AG04450 (cell line): Measurements from ENCODE around the gene LYRM9. TPM values are rescaled to one million over a fixed set of nuclear protein-coding genes. Genes with fewer than 3 reads are reported as not detected.
A peak's percentile ranks its signal among the peaks of the same experiment; 100 is the strongest.

Experiments used
- CTCF ChIA-PET: fragments of 300-600, 350-600 bp; formaldehyde crosslinking; extraction: SDS; loops from one replicate; lab custom pipeline; 2022; ENCODE audit warnings: antibody characterized with exemption, inconsistent platforms; lab: Charles Lee
- POLR2A ChIA-PET: fragments of 350-600 bp; formaldehyde crosslinking; extraction: SDS; loops from one replicate; lab custom pipeline; 2021; ENCODE audit warnings: antibody characterized with exemption, inconsistent platforms; lab: Yijun Ruan, JAX
- DNase-seq: peaks from one replicate; pipeline ENCODE4 v3.0.0-alpha.2; 2011; ENCODE audit warnings: low read depth, low spot score
- H3K27ac ChIP-seq: one replicate; pipeline ENCODE4 v1.5.1; 2012; ENCODE audit warnings: low read depth, low read length, control low read depth
- H3K27me3 ChIP-seq: one replicate; pipeline ENCODE4 v1.6.0; 2012; ENCODE audit warnings: low read length; ENCODE audit not compliant: control insufficient read depth, insufficient read depth
- H3K4me3 ChIP-seq: 2 replicates; pipeline ENCODE4 v1.5.1; 2011; ENCODE audit warnings: mild to moderate bottlenecking, low read depth, low read length, control low read depth
- H3K9me3 ChIP-seq: 2 replicates; pipeline ENCODE4 v1.5.1; 2012; ENCODE audit warnings: low read length; ENCODE audit not compliant: control insufficient read depth, insufficient read depth
- CTCF ChIP-seq: IDR thresholded peaks from 2 replicates; pipeline ENCODE4 v1.5.1; 2011; ENCODE audit warnings: low read depth, low read length, control low read depth, inconsistent platforms
- polyA plus RNA-seq: library from polyadenylated mRNA; depleted of rRNA; stranded (reverse); fragments of >200 nt; gene quantifications from 2 replicates; pipeline ENCODE4 v1.2.3, GENCODE V29; 2011

Gene LYRM9
- polyA plus RNA-seq, 1 experiment = 4.9 TPM

- POLR2A ChIA-PET = no interaction called here
- TF ChIP-seq CTCF = no peak
- H3K27ac ChIP-seq = no peak overlapping the region
- CTCF ChIA-PET = no interaction called here
- DNase-seq = no peak
- no peak overlapping the region for H3K4me3 ChIP-seq
- no peaks in the 10 kb centered on the region for H3K9me3 ChIP-seq
- H3K27me3 ChIP-seq = peaks cover 4% of the 10 kb centered on the region
Observed at GRCh38 chr17:27895940-27896535, 2.9 kb upstream of the LYRM9 start.

GRCh38 chr17:27895123-27895895, 2.1 kb upstream of the LYRM9 start:
- ChIA-PET POLR2A (no interaction called here), CTCF (interaction anchor here (0.8 to 7.0 kb wide), 4 partner anchors 13 to 356 kb away, joined by 6 to 106 read pairs (median 24); no protein-coding TSS in a partner anchor)
- Histone ChIP-seq H3K4me3 (no peak overlapping the region), H3K27ac (no peak overlapping the region), H3K9me3 (no peaks in the 10 kb centered on the region), H3K27me3 (peaks cover 4% of the 10 kb centered on the region)
- no peak for TF ChIP-seq CTCF
- no peak for DNase-seq

- CTCF ChIA-PET = interaction anchor here (0.5 to 7.0 kb wide), 52 partner anchors 9 to 658 kb away, joined by 3 to 106 read pairs (median 4); partner anchors contain the start of genes IFT20 and TNFAIP1
- POLR2A ChIA-PET = interaction anchor here (0.6 to 1.0 kb wide), 2 partner anchors 147 to 415 kb away, joined by 3 to 5 read pairs; no protein-coding TSS in a partner anchor
Observed at GRCh38 chr17:27893841-27894503, 807 bp upstream of the LYRM9 start.

GRCh38 chr17:27892542-27892865, 661 bp downstream of the LYRM9 start:
- Histone ChIP-seq H3K9me3 (no peaks in the 10 kb centered on the region), H3K27ac (peak overlapping the region; percentile 21), H3K27me3 (peaks cover 4% of the 10 kb centered on the region), H3K4me3 (peak overlapping the region; percentile 65)
- CTCF ChIA-PET = interaction anchor here (0.6 to 7.0 kb wide), 16 partner anchors 10 to 436 kb away, joined by 3 to 106 read pairs (median 4); no protein-coding TSS in a partner anchor
- POLR2A ChIA-PET = no interaction called here
- no peak for DNase-seq
- TF ChIP-seq CTCF = no peak

More at GRCh38 chr17:27893841-27894503, 807 bp upstream of the LYRM9 start:
- peaks cover 4% of the 10 kb centered on the region for H3K27me3 ChIP-seq
- no peak for TF ChIP-seq CTCF
- no peaks in the 10 kb centered on the region for H3K9me3 ChIP-seq
- no peak overlapping the region for H3K27ac ChIP-seq
- no peak for DNase-seq
- no peak overlapping the region for H3K4me3 ChIP-seq
